SK-N-SH (cell line): ENCODE data around the gene NOMO2.
"Not testable (repeated sequence)": the region's sequence is repeated elsewhere in the genome, so short reads cannot be mapped to it uniquely, and the experiment has no call there.

Experiments used
- CTCF ChIP-seq: fragments of 200-600 bp; sonication (generic); IDR thresholded peaks from 2 replicates; pipeline ENCODE4 v1.6.1; 2017; ENCODE audit warnings: antibody characterized with exemption, mild to moderate bottlenecking, moderate library complexity
- PBX3 ChIP-seq: IDR thresholded peaks from 2 replicates; pipeline ENCODE4; 2012
- REST ChIP-seq: IDR thresholded peaks from 2 replicates; pipeline ENCODE4 v1.6.1; 2012; ENCODE audit warnings: mild to moderate bottlenecking, low read depth, low read length, moderate library complexity
- SIN3A ChIP-seq: IDR thresholded peaks from 2 replicates; pipeline ENCODE4 v1.6.1; 2012; ENCODE audit warnings: low read depth, mild to moderate bottlenecking, low read length, moderate library complexity, borderline replicate concordance
- USF2 ChIP-seq: fragments of 150-350 bp; IDR thresholded peaks from 2 replicates; pipeline ENCODE4 v1.6.1; 2017; ENCODE audit warnings: antibody characterized with exemption, low read length, low read depth, borderline replicate concordance

GRCh38 chr16:18401851-18402657 lies 159.8 kb downstream of the NOMO2 start:
- not testable (repeated sequence) for TF ChIP-seq CTCF, PBX3, SIN3A, REST, USF2
